Heart right ventricle (tissue), 16 donors: ENCODE measurements around the gene HLA-B. TPM values are rescaled to one million over a fixed set of nuclear protein-coding genes. Genes with fewer than 3 reads are reported as not detected.

Experiments used
- ATAC-seq, 8 donors: fragments of 200-7000 bp; cut with Tn5 transposase; one replicate each; pipeline ENCODE4 v1.9.1; 2020; ENCODE audit warnings: mild to moderate bottlenecking in 8 of 8, moderate library complexity in 8 of 8, moderate number of reproducible peaks in 1 of 8
- DNase-seq, 2 donors: peaks; one replicate each; pipeline ENCODE4 v3.0.0-alpha.2; 2020
- H3K27ac ChIP-seq, 10 donors: fragments of 200-600 bp; sonication (generic) in 2 of 10; one replicate each; pipeline versions ENCODE4 v1.5.0 to v1.8.0; 2020 to 2022; ENCODE audit warnings: mild to moderate bottlenecking in 3 of 10
- H3K27me3 ChIP-seq, 7 donors: fragments of 200-600 bp; one replicate each; pipeline ENCODE4 v1.8.0; 2021 to 2022; ENCODE audit warnings: mild to moderate bottlenecking in 2 of 7
- H3K36me3 ChIP-seq, 9 donors: fragments of 200-600 bp; sonication (generic) in 1 of 9; one replicate each; pipeline versions ENCODE4 v1.5.0 to v1.8.0; 2020 to 2022; ENCODE audit warnings: mild to moderate bottlenecking in 2 of 9
- H3K4me1 ChIP-seq, 9 donors: fragments of 200-600 bp; sonication (generic) in 1 of 9; one replicate each; pipeline versions ENCODE4 v1.5.0 to v1.8.0; 2020 to 2022; ENCODE audit warnings: mild to moderate bottlenecking in 4 of 9
- H3K4me3 ChIP-seq, 10 donors: fragments of 200-600 bp; sonication (generic) in 2 of 10; one replicate each; pipeline versions ENCODE4 v1.5.0 to v1.8.0; 2020 to 2022; ENCODE audit warnings: mild to moderate bottlenecking in 7 of 10, moderate library complexity in 2 of 10
- H3K9me3 ChIP-seq, 11 donors: fragments of 200-600 bp in 10 of 11; sonication (generic) in 2 of 11; one replicate each; pipeline versions ENCODE4 v1.5.0 to v1.8.0; 2013 to 2022; ENCODE audit warnings: mild to moderate bottlenecking in 2 of 11, control low read depth in 1 of 11, moderate library complexity in 1 of 11
- WGBS, 2 donors: extraction: QIAGEN DNeasy Blood & Tissue Kit; methylation state at CpG; one replicate each; pipeline ENCODE4 v1.1.7; 2013; ENCODE audit warnings: inconsistent platforms in 1 of 2; 5-methylcytosine and 5-hydroxymethylcytosine counted together
- intact Hi-C, 10 donors: fragments of 100-400 bp; cut with DNase I; formaldehyde crosslinking; loops; one replicate each; pipeline versions ENCODE4 v1.11.1 to v1.14.2; 2022
- microRNA-seq, 2 donors: library from miRNA; unstranded; fragments of <30 nt; microRNA quantifications; one replicate each; pipeline ENCODE4 v1.2.0, GENCODE V29; 2021
- polyA plus RNA-seq, 2 donors: library from polyadenylated mRNA; stranded (reverse); fragments of 200-250 nt; gene quantifications; one replicate each; pipeline ENCODE4 v1.2.3, GENCODE V29; 2013
- total RNA-seq, 10 donors: library from RNA; stranded (reverse); fragmentation: NEBNext Ultra II Directional in 3 of 10; extraction: Animal tissue kit (Norgen Biotek cat#: 25700) in 3 of 10; gene quantifications; one replicate each; pipeline versions ENCODE4 v1.2.1 to v1.2.4, GENCODE V29; 2021 to 2023
- TF ChIP-seq, protein P1 (sequence below), 9 donors: fragments of 200-600 bp; sonication (generic) in 2 of 9; IDR thresholded peaks; one replicate each; pipeline versions ENCODE4 v1.5.0 to v1.8.0; 2021 to 2022; ENCODE audit warnings: antibody characterized with exemption in 9 of 9, mild to moderate bottlenecking in 5 of 9, moderate library complexity in 1 of 9
- donor health status: Arrhythmogenic right ventricular cardiomyopathy.
- donor health status: ischemic (EF 13 %, LVEDD 7.1; RV severe dilation, severe dysfunction).
- donor health status: healthy with polysubstance abuse.
- donor health status: DM: no; HTN: yes; CAD: no.
- donor health status: DM: no; HTN: no; CAD: no.
- donor health status: ischemic (EF 25% LVEDD 6.9; RV normal size, moderate dysfunction).
- donor health status: ischemic (EF 25% LVEDD 5.7; RV mildly dilated, moderate dysfunction).
- donor health status: healthy.
- donor health status: DM: yes; HTN: yes; CAD: no.
- donor health status: Ischemic cardiomyopathy.
- donor health status: ischemic (EF 35%, LVEDD 5.7; RV mildly dilated, moderate dysfunction).
- donor health status: nonischemic (EF 11% LVEDD 7.7; RV severe dilation, severe dysfunction).
- donor health status: DM: yes; HTN: yes; CAD: no.
- donor health status: PGD.
- donor health status: ischemic (EF 29% LVEDD 5.4; RV normal size, mild dysfunction).
- donor health status: nonischemic (EF 23%, LVEDD 6.1; RV moderate dilation, normal function).

Gene HLA-B
- total and polyA plus RNA-seq, 12 donors = 252 to 2,676 (median 408) TPM

DNA sequence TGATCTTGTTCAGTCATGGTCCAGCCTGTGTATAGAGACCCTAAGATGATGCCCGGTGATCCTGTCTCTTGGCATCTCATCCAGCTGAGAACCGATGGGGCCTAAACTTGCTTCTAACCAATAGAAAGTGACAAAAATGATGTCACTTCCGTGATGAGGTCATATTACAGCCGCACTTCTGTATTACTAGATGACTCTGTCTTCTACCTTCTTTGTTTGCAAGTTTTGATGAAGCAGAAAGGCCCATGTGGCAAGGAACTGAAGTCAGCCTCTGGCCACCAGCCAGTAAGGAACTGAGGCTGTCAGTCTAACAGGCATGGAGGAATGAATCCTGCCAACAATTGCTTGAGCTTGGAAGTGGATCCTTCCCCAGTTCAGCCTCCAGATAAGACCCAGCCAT, 52.3 kb downstream of the HLA-B start:
- no peaks in the 10 kb centered on the region for H3K9me3 ChIP-seq
- no peak overlapping the region for H3K27ac ChIP-seq
- H3K36me3 ChIP-seq = no peaks in the 10 kb centered on the region
- TF ChIP-seq, protein P1, sequence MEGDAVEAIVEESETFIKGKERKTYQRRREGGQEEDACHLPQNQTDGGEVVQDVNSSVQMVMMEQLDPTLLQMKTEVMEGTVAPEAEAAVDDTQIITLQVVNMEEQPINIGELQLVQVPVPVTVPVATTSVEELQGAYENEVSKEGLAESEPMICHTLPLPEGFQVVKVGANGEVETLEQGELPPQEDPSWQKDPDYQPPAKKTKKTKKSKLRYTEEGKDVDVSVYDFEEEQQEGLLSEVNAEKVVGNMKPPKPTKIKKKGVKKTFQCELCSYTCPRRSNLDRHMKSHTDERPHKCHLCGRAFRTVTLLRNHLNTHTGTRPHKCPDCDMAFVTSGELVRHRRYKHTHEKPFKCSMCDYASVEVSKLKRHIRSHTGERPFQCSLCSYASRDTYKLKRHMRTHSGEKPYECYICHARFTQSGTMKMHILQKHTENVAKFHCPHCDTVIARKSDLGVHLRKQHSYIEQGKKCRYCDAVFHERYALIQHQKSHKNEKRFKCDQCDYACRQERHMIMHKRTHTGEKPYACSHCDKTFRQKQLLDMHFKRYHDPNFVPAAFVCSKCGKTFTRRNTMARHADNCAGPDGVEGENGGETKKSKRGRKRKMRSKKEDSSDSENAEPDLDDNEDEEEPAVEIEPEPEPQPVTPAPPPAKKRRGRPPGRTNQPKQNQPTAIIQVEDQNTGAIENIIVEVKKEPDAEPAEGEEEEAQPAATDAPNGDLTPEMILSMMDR (IDR thresholded peaks at IDR 0.05) = no peak
- peaks cover 3 to 57% (median 23%) of the 10 kb centered on the region in 7 donors for H3K27me3 ChIP-seq
- intact Hi-C loops = no loop called here
- 54 to 56% methylated on average over 4 of the region's 4 CpGs for WGBS, 2 donors
- DNase-seq = no peak
- peaks cover 0 to 15% (median 9%) of the 10 kb centered on the region in 9 donors for H3K4me1 ChIP-seq
- ATAC-seq = no peak
- H3K4me3 ChIP-seq = no peak overlapping the region

Small RNAs within 50 kb of the gene (microRNA-seq; reads per million reads assigned to microRNA genes)
- gene MIR6891 = 0 reads per million in 2 donors

Other genes starting within 250 kb of the HLA-B start
- gene C6orf15, start 244.6 kb downstream of the HLA-B start, total RNA-seq = not detected
- gene C6orf15, start 244.6 kb downstream of the HLA-B start, polyA plus RNA-seq = not detected
- 1 to 10 TPM in 9 of 10 donors, under 1 TPM in 1; 1.00 to 6.2 (median 3.0) TPM for gene PSORS1C1, start 242.4 kb downstream of the HLA-B start, total RNA-seq
- gene PSORS1C1, start 242.4 kb downstream of the HLA-B start, polyA plus RNA-seq = 1 to 10 TPM in 1 of 2 donors, under 1 TPM in 1; 0.13 to 5.0 TPM
- under 1 TPM in 1 of 10 donors, not detected in 9; 0.11 TPM for gene CDSN, start 236.7 kb downstream of the HLA-B start, total RNA-seq
- gene CDSN, start 236.7 kb downstream of the HLA-B start, polyA plus RNA-seq = under 1 TPM; 0.01 to 0.15 TPM
- gene PSORS1C2, start 218.1 kb downstream of the HLA-B start, total RNA-seq = not detected
- gene PSORS1C2, start 218.1 kb downstream of the HLA-B start, polyA plus RNA-seq = not detected
- 10 to 100 TPM in 7 of 10 donors, 1 to 10 TPM in 3; 8.0 to 15.9 (median 12.5) TPM for gene CCHCR1, start 199.4 kb downstream of the HLA-B start, total RNA-seq
- 10 to 100 TPM in 1 of 2 donors, 1 to 10 TPM in 1; 9.0 to 11.0 TPM for gene CCHCR1, start 199.4 kb downstream of the HLA-B start, polyA plus RNA-seq
- gene TCF19, start 198.6 kb downstream of the HLA-B start, total RNA-seq = 1 to 10 TPM; 1.6 to 7.3 (median 2.4) TPM
- gene TCF19, start 198.6 kb downstream of the HLA-B start, polyA plus RNA-seq = 1 to 10 TPM; 2.7 to 2.9 TPM
- gene POU5F1, start 186.5 kb downstream of the HLA-B start, total RNA-seq = 1 to 10 TPM in 1 of 10 donors, under 1 TPM in 8, not detected in 1; 0.29 to 1.0 (median 0.34) TPM
- 1 to 10 TPM; 1.3 to 2.0 TPM for gene POU5F1, start 186.5 kb downstream of the HLA-B start, polyA plus RNA-seq
- gene HLA-C, start 85.1 kb downstream of the HLA-B start, total RNA-seq = 1,000 to 10,000 TPM in 1 of 10 donors, 100 to 1,000 TPM in 9; 121 to 1,262 (median 232) TPM
- gene HLA-C, start 85.1 kb downstream of the HLA-B start, polyA plus RNA-seq = 100 to 1,000 TPM; 193 to 266 TPM
- gene MICA, start 46.4 kb upstream of the HLA-B start, total RNA-seq = 10 to 100 TPM in 2 of 10 donors, 1 to 10 TPM in 8; 3.2 to 15.0 (median 8.7) TPM
- gene MICA, start 46.4 kb upstream of the HLA-B start, polyA plus RNA-seq = 10 to 100 TPM; 21.2 to 36.0 TPM
- 1 to 10 TPM in 6 of 10 donors, under 1 TPM in 4; 0.66 to 4.3 (median 1.6) TPM for gene MICB, start 141.0 kb upstream of the HLA-B start, total RNA-seq
- 1 to 10 TPM; 1.0 to 1.2 TPM for gene MICB, start 141.0 kb upstream of the HLA-B start, polyA plus RNA-seq
- gene MCCD1, start 171.8 kb upstream of the HLA-B start, total RNA-seq = not detected
- not detected for gene MCCD1, start 171.8 kb upstream of the HLA-B start, polyA plus RNA-seq
- 100 to 1,000 TPM; 154 to 193 (median 172) TPM for gene DDX39B, start 184.8 kb upstream of the HLA-B start, total RNA-seq
- 100 to 1,000 TPM; 160 to 422 TPM for gene DDX39B, start 184.8 kb upstream of the HLA-B start, polyA plus RNA-seq
- gene ATP6V1G2, start 189.4 kb upstream of the HLA-B start, total RNA-seq = 1 to 10 TPM in 9 of 10 donors, under 1 TPM in 1; 0.97 to 2.2 (median 2.0) TPM
- gene ATP6V1G2, start 189.4 kb upstream of the HLA-B start, polyA plus RNA-seq = 1 to 10 TPM in 1 of 2 donors, under 1 TPM in 1; 0.88 to 2.5 TPM
- gene NFKBIL1, start 190.4 kb upstream of the HLA-B start, total RNA-seq = 10 to 100 TPM in 9 of 10 donors, 1 to 10 TPM in 1; 9.7 to 15.8 (median 11.7) TPM
- gene NFKBIL1, start 190.4 kb upstream of the HLA-B start, polyA plus RNA-seq = 10 to 100 TPM; 18.5 to 22.2 TPM
- under 1 TPM in 2 of 10 donors, not detected in 8; 0.15 to 0.86 TPM for gene LTA, start 215.1 kb upstream of the HLA-B start, total RNA-seq
- gene LTA, start 215.1 kb upstream of the HLA-B start, polyA plus RNA-seq = under 1 TPM; 0.06 to 0.44 TPM
- 1 to 10 TPM in 2 of 10 donors, under 1 TPM in 7, not detected in 1; 0.33 to 3.0 (median 0.61) TPM for gene TNF, start 218.4 kb upstream of the HLA-B start, total RNA-seq
- under 1 TPM; 0.16 to 0.51 TPM for gene TNF, start 218.4 kb upstream of the HLA-B start, polyA plus RNA-seq
- 1 to 10 TPM in 3 of 10 donors, under 1 TPM in 6, not detected in 1; 0.26 to 10.0 (median 0.67) TPM for gene LTB, start 225.2 kb upstream of the HLA-B start, total RNA-seq
- gene LTB, start 225.2 kb upstream of the HLA-B start, polyA plus RNA-seq = under 1 TPM; 0.51 to 0.65 TPM
- gene LST1, start 229.1 kb upstream of the HLA-B start, total RNA-seq = 10 to 100 TPM in 1 of 10 donors, 1 to 10 TPM in 9; 2.6 to 35.6 (median 3.9) TPM
- 1 to 10 TPM; 6.5 to 8.7 TPM for gene LST1, start 229.1 kb upstream of the HLA-B start, polyA plus RNA-seq
- 1 to 10 TPM in 1 of 10 donors, under 1 TPM in 2, not detected in 7; 0.31 to 1.0 (median 0.33) TPM for gene NCR3, start 235.8 kb upstream of the HLA-B start, total RNA-seq
- not detected for gene NCR3, start 235.8 kb upstream of the HLA-B start, polyA plus RNA-seq